Dedifferentiated amniotic fluid mesenchymal stem cell (primary cell): ENCODE data around the gene EFNA5.
A peak's percentile ranks its signal among the peaks of the same experiment; 100 is the strongest.
"Not testable (repeated sequence)": the region's sequence is repeated elsewhere in the genome, so short reads cannot be mapped to it uniquely, and the experiment has no call there.

Experiments used
- DNase-seq: peaks from one replicate; pipeline ENCODE4 v3.0.0-alpha.2; 2016; ENCODE audit errors: extremely low spot score

EFNA5 gene

GRCh38 chr5:107368615-107369014 is 302.1 kb downstream of the EFNA5 start:
- no peak for DNase-seq

- no peak for DNase-seq
Measured at GRCh38 chr5:107367939-107368338, 302.8 kb downstream of the EFNA5 start.

- DNase-seq, result no peak
Measured at GRCh38 chr5:107367480-107367879, 303.3 kb downstream of the EFNA5 start.

- DNase-seq, result no peak
Measured at GRCh38 chr5:107365320-107366109, 305.2 kb downstream of the EFNA5 start.

- no peak for DNase-seq
Measured at GRCh38 chr5:107364443-107365319, 306.1 kb downstream of the EFNA5 start.

GRCh38 chr5:107363768-107364167 is 307.0 kb downstream of the EFNA5 start:
- no peak for DNase-seq

GRCh38 chr5:107361945-107362344 is 308.8 kb downstream of the EFNA5 start:
- no peak for DNase-seq

- DNase-seq, result no peak
Measured at GRCh38 chr5:107359916-107360234, 310.9 kb downstream of the EFNA5 start.

GRCh38 chr5:107359033-107359915 is 311.5 kb downstream of the EFNA5 start:
- peak; percentile 65 for DNase-seq

GRCh38 chr5:107356891-107357290 is 313.8 kb downstream of the EFNA5 start:
- no peak for DNase-seq

- DNase-seq, result no peak
Measured at GRCh38 chr5:107352576-107352975, 318.2 kb downstream of the EFNA5 start.

- DNase-seq, result not testable (repeated sequence)
Measured at GRCh38 chr5:107346580-107346979, 324.2 kb downstream of the EFNA5 start.

- DNase-seq, result no peak
Measured at GRCh38 chr5:107342371-107342770, 328.4 kb downstream of the EFNA5 start.

- DNase-seq, result no peak
Measured at GRCh38 chr5:107341376-107342084, 329.2 kb downstream of the EFNA5 start.

- DNase-seq, result no peak
Measured at GRCh38 chr5:107340631-107341030, 330.1 kb downstream of the EFNA5 start.

- no peak for DNase-seq
Measured at GRCh38 chr5:107338335-107338734, 332.4 kb downstream of the EFNA5 start.

- DNase-seq, result no peak
Measured at GRCh38 chr5:107337281-107337680, 333.5 kb downstream of the EFNA5 start.

- DNase-seq, result no peak
Measured at GRCh38 chr5:107331882-107332281, 338.9 kb downstream of the EFNA5 start.

GRCh38 chr5:107331312-107331711 is 339.4 kb downstream of the EFNA5 start:
- DNase-seq, result no peak

- no peak for DNase-seq
Measured at GRCh38 chr5:107330903-107331302, 339.8 kb downstream of the EFNA5 start.

- no peak for DNase-seq
Measured at GRCh38 chr5:107329850-107330249, 340.9 kb downstream of the EFNA5 start.
